Stimulated activated CD4-positive, alpha-beta T cell treated with anti-CD3 and anti-CD28 coated beads, Interleukin-1b, Interleukin-23, amount 100 ng/mL, for 48 hours (primary cell): ENCODE data around the gene TUBB2A.
"Not testable (repeated sequence)": the region's sequence is repeated elsewhere in the genome, so short reads cannot be mapped to it uniquely, and the experiment has no call there.

Experiments used
- DNase-seq: peaks from one replicate; pipeline ENCODE4 v3.0.0-alpha.2; 2020

TUBB2A gene

DNA sequence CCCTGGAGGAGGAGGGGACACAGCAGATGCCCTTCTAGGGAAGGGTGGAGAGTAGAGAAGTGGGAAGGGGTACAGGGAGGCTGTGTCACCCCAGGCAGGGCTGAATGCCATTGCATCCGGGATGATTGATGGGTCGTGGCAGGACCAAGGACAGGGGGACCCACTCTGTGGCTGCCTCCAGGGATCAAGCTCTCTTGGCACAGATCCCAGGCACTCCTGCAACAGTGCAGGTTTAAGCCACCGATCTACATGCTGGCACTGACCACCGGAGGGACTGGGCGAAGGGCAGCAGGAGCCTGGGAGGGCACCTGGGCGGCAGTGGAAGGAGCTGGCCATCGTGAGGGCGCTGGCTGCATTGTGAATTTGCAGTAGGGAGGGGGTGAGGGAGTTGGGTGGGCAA lies 22.6 kb upstream of the TUBB2A start:
- not testable (repeated sequence) for DNase-seq

DNA sequence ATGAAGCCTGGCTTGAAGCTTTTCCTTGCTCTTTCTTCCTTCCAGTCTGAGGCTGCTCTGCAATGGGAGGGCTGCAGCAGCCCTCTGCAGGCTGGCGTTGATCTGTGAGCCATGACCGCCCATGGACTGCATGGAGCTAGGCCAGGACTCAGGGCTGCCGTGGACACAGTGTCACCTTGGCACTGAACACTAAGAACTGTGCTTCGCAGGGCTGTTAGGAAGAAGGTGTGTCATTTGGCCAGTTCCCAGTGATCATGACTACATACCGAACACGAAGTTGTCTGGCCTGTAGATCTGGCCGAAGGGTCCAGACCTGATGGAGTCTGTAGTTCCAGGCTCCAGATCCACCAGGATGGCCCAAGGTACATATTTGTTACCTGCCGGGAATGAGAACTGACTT lies 21.3 kb upstream of the TUBB2A start:
- not testable (repeated sequence) for DNase-seq

DNA sequence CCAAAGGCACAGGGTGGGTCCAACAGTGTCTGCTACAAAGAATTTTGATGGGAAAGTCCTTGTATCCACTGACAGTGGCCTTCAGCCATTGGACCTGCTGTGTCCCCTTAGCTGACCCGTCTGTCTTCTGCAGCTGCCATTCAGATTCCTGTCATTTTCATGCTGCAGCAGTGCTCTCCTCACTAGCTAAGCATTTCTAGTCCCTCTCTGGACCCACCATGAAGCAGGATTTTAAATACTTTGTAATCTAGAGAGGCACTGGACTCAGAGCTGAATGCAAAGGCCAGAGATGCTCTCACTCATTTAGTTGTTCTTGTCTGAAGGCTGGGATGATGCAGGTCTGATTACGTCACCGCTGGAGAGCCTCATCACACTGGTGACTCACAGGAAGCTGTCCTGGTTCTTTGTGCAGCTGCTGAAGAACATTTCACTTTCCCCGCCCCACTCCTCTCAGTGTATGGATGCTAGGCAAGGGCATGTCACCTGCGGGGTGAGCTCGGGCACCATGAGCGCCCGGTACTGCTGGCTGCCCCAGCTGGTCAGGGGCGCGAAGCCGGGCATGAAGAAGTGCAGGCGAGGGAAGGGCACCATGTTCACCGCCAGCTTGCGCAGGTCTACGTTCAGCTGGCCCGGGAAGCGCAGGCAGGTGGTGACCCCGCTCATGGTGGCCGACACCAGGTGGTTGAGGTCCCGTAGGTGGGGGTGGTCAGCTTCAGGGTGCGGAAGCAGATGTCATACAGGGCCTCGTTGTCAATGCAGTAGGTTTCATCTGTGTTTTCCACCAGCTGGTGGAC lies 19.4 kb upstream of the TUBB2A start:
- peak; percentile 66 for DNase-seq

DNA sequence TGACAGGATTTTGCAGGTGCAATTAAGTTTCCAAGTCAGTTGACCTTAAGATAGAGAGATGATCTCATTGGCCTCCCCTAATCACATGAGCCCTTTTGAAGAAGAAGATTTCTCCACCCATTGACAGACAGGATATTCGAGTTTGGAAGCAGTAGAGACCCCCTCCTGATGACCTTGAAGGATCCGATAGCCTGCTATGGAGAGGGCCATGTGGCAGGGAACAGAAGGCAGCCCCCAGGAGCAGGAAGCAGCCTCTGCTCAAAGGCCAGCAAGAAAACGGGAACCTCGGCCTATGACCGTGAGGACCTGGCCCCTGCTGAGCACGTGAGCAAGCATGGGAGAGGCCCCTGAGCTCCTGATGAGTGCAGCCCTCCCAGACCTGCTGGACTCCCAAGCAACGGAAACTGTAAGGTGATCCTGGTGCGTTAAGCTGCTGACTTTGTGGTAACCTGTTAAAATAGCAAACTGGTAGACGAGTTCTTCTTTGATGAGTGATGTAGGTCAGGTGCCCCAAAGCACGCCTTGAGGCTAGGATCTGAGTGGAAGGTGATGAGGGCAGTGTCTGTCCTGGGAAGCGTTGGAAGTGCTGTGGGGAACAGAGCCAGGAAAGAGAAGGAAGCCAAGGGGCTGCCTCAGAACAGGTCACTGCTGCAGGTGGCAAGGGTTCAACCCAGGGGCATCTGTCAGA lies 18.5 kb upstream of the TUBB2A start:
- DNase-seq: no peak

DNA sequence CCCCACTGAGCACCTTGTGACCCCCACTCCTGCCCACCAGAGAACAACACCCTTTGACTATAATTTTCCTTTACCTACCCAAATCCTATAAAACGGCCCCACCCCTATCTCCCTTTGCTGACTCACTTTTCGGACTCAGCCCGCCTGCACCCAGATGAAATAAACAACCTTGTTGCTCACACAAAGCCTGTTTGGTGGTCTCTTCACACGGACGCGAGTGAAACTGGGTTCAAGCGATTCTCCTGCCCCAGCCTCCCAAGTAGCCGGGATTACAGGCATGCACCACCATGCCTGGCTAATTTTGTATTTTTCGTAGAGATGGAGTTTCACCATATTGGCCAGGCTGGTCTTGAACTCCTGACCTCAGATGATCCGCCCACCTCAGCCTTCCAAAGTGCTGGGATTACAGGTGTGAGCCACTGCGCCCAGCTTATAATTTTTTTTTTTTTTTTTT lies 16.3 kb upstream of the TUBB2A start:
- not testable (repeated sequence) for DNase-seq

DNA sequence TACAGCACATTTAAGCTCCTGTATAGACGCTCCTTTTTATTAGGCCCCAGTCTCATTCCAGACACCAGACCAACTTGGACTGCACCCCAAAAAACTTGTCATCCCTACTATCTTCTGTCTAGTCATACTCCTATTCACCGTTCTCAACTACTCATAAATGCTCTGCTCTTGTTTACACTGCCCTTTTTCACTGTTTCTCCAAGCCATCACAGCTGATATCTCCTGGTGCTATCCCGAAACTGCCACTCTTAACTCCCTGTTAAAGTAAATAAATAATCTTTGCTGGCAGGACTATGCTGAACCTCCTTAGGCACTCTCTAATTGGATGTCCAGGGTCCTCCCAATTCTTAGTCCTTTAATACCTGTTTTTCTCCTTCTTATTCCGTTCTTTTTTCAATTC lies 15.4 kb upstream of the TUBB2A start:
- DNase-seq: not testable (repeated sequence)

DNA sequence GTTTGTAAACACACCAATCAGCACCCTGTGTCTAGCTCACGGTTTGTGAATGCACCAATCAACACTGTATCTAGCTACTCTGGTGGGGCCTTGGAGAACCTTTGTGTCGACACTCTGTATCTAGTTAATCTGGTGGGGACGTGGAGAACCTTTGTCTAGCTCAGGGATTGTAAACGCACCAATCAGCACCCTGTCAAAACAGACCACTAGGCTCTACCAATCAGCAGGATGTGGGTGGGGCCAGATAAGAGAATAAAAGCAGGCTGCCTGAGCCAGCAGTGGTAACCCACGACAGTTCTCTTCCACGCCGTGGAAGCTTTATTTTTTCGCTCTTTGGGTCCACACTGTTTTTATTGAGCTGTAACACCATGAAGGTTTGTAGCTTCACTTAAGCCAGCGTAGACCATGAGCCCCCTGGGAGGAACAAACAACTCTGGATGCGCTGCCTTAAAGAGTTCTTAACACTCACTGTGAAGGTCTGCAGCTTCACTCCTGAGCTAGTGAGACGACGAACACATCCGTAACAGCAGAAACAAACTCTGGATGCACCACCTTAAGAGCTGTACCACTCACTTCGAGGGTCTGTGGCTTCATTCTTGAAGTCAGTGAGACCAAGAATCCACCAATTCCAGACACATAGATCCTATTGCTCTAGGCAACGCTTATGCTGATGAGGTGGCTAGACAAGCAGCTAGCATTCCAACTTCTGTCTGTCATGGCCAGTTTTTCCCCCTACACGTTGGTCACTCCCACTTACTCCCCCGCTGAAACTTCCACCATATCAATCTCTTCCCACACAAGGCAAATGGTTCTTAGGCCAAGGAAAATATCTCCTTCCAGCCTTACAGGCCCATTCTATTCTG lies 14.2 kb upstream of the TUBB2A start:
- not testable (repeated sequence) for DNase-seq

DNA sequence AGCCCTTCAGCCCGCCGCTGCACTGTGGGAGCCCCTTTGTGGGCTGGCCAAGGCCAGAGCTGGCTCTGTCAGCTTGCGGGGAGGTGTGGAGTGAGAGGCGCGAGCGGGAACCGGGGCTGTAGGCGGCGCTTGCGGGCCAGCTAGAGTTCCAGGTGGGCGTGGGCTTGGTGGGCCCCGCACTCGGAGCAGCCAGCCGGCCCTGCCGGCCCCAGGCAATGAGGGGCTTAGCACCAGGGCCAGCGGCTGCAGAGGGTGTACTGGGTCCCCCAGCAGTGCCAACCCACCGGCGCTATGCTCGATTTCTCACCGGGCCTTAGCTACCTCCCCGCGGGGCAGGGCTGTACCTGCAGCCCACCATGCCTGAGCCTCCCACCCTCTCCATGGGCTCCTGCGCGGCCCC lies 13.3 kb upstream of the TUBB2A start:
- DNase-seq: not testable (repeated sequence)

DNA sequence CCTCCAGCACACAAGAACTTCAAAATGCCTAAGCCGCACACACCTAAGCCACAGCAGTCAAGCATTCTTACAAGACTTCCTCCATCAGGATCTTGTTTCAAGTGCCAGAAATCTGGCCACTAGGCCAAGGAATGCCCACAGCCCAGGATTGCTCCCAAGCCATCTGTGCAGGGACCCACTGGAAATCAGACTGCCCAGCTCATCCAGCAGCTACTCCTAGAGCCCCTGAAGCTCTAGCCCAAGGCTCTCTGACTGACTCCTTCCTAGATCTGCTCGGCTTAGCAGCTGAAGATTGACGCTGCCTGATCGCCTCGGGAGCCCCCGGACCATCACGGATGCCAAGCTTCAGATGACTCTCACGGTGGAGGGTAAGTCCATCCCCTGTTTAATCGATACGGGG lies 10.7 kb upstream of the TUBB2A start:
- DNase-seq: not testable (repeated sequence)

DNA sequence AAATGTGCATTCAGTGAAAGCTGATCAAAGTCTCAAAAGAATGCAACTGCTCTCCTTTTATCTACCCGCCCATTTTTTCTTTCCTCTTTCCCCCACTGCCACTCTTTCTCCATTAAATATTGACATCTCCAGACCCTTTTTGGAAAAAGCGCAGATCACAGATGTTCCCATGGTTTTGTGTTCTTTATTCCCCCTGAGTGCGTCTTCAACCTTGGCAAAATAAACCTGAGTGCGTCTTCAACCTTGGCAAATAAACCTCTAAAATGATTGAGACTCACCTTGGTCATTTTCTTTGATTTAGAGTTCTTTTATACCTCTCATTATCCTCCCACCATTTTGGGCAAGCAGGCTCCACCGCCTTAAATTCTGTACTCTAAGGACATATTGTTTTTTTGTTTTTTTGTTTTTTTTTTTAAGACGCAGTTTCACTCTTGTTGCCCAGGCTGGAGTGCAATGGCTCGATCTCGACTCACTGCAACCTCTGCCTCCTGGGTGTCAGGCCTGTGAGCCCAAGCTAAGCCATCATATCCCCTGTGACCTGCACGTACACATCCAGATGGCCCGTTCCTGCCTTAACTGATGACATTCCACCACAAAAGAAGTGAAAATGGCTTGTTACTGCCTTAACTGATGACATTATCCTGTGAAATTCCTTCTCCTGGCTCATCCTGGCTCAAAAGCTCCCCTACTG lies 9.3 kb upstream of the TUBB2A start:
- DNase-seq: not testable (repeated sequence)

DNA sequence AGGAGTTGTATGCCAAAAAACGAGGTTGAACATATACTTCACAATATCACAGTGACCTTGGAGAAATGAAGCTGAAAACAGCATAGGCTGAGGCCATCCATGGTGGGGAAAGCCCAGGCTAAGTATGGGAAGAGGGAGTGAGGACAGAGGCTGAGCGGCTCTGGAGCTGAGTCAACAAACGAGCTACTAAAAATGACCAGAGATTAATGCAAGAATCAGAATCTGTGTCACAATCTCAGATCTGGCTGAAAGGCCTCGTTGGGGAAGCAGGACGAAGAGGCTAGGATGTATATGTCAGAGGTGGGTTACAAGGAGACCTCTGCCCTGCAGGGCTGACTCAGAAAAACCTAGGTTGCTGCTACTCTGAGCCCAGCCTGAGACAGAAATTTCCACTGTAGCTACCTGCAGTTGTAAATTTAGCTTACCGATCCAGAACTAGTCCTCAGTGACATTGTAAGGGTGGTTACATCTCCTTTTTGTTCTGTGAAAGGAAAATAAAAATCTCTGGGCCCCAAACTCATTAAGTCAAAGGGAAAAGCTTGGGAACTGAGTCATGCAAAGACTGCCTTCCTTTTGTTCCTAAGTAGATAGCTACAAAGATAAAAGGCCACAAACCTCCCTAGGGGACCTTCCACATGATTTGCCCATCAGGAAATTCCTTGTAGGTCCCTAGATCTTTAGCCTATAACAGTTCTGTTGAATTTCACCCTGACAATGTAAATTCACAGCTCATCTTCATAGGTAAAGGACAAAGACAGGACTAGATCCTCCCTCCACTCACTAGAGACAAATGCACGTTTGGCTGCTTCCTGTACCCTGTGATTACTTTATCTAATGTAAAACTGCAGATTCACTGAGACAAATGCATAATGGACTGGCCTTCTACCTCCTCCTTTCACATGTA lies 8.5 kb upstream of the TUBB2A start:
- no peak for DNase-seq

DNA sequence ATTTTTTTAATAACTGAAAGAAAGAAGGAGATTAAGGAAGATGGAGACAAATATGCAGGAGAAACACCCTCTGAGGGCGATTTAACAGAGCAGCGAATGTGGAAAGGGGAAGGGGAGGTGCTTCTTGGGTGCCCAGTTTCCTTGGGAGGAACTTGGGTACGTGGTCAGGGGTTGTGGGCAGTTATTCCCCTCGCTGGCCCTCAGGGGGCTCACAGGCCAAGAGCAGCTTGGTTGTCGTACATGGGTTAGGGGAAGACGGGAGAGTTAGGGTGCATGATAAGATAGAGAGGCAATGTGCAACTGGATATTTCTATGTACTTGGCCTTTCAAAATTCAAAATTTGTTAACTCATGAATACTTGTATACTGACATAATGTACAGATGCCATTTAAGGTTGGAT lies 7.0 kb upstream of the TUBB2A start:
- DNase-seq: no peak

DNA sequence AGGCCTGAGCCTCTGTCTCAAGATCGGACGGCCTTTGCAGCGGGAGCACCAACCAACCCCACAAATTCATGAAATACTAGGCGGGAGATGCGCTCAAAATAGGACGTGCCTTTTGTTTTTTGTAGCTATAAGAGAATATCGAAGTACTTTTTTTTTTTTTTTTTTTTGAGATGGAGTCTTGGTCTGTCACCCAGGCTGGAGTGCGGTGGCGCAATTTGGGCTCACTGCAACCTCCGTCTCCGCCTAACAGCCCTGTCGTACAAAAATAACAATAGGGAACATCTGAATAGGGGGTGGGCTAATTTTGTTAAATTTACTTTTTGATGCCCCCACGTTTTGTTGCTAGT lies 5.9 kb upstream of the TUBB2A start:
- no peak for DNase-seq

DNA sequence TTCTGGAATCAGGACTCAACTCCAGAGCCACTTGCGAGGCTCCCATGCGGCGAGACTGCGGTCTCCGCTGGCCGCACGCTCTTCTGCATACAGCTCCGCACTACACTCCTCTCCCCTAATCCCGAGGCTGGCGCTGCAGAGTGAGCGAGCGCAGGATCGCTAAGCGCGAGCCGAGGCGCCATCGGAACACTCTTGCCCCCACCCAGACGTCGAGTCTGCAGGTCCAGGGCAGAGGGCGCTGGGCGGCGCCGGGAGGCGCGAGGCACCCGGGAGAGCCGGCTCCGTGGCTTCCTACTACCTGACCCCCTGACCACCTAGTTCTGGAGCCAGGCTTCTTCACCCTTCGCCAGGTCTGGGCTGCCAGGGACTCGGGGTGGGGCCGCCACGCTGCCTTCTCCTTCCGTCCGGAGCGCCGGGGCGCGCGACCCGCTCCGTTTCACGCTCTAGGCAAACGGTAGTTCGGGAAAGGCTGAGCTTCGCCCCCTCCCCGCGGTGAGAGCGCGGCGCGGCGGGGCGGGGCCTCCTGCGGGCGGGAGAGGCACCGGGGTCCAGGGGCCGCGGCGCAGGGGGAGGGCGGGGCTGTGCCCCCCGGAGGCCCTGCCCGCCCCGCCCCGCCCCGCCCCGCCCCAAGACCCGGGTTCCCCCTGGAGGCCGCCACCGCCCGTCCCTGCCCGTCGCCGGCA lies 5.4 kb upstream of the TUBB2A start:
- peak; percentile 51 for DNase-seq

DNA sequence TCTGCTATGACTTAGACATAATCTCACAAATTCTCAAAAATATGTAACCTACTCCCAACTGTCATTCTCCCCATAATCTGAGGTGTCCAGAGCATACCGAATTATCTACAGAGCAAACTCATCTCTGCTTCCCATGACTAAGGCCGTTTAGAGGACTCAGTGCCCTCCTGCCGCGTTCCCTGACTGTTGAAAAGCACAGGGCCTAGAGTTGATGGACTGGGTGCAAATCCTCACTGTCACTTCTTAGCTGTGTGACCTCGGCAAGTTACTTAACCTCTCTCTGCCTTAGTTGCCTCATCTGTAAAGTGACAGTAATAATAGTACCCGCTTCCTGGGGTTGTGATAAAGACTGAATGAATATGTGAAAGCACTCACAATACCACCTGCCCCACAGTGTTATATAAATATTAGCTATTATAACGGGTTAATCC lies 4.7 kb upstream of the TUBB2A start:
- no peak for DNase-seq

DNA sequence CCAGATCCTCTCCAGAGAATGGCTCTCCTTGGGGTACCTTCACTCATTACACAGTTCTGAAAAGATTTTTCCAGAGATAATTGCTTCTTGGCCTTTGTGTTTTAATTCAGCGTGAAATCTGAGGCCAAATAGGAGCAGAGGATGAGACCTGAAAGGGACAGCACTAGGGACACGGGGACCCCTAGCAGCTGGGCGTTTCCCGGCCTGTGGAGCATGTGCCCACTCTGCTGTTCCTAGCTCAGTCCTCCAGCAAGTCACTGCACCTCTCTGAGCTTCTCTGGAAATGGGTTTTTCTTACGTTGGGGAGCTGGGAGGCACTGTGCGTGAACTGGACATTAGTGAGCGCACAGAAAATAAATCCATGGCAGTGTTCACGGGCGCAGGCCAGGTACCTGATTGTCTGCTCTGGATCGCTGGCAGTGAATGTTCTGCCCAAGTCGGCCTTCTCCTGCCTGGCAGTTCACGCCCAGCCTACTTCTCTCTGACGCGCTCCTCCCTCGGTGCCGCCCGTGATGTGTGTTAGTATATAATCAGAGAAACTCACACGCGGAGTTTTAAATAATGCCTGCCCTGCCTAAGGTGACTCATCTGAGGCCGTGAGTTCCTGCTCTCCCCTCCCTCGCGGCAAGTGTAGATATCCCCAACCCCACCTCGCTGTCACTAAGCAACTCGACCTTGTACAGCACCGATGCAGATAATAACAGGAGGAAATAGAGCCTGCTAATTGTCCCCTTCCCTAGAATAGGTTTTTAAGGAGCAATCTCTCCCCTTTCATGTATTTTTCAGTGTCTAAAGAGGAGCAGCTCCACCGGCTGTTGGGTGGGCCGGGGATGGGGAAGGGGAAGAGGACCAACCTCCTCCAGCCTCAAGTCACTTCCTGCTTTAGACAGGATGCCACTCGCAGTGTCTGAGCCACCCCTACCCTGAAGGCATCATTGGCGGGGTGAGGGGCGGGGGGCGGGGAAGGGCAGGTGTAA lies 2.7 kb upstream of the TUBB2A start:
- peak; percentile 57 for DNase-seq

DNA sequence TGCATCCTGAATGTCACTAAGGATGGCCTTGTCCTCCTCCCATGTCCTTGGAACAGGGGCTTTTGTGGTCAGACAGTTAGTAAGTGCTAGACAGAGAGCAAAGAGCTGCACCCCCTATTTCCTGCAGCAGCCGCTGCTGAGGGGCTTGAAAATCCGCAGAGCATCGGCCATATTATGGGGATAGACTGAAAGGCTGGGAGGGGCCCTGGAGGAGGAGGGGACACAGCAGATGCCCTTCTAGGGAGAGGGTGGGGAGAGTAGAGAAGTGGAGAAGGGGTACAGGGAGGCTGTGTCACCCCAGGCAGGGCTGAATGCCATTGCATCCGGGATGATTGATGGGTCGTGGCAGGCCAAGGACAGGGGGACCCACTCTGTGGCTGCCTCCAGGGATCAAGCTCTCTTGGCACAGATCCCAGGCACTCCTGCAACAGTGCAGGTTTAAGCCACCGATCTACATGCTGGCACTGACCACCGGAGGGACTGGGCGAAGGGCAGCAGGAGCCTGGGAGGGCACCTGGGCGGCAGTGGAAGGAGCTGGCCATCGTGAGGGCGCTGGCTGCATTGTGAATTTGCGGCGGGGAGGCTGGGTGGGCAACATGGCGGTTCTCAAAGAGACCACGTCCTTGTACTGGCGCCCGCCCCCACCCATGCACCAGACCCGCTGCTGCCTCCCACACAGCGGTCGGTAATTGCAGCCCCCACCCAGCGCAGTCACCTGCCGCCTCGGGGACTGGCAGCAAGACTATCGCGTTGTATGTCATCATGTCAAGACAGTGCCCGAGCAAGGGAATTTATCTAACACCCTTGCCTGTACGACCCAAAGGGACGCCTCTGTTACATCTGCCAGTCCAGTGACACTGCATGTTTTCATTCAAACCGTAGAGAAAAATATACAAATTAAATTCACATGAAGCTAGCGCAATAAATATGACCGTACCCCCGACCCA lies 887 bp downstream of the TUBB2A start:
- DNase-seq: not testable (repeated sequence)

DNA sequence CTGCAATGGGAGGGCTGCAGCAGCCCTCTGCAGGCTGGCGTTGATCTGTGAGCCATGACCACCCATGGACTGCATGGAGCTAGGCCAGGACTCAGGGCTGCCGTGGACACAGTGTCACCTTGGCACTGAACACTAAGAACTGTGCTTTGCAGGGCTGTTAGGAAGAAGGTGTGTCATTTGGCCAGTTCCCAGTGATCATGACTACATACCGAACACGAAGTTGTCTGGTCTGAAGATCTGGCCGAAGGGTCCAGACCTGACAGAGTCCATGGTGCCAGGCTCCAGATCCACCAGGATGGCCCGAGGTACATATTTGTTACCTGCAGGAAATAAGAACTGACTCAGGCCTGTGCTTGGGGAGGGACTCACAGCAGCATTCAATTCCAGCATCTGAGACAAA lies 1.9 kb downstream of the TUBB2A start:
- DNase-seq: not testable (repeated sequence)

DNA sequence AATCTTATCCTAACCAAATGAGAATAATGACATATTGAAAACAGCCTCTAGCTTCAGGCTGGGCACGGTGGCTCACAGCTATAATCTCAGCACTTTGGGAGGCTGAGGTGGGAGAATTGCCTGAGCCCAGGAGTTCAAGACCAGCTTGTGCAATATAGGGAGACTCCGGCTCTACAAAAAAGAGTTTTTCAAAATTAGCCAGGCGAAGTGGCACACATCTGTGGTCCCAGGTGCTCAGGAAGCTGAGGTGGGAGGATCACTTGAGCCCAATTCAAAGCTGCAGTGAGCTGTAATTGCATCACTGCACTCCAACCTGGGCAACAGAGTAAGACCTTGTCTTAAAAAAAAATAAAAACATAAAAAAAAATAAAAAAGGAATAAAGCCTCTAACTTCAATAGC lies 4.7 kb downstream of the TUBB2A start:
- no peak for DNase-seq
